MM.1S (cell line): ENCODE results near the gene RBBP5.

Experiments used
- DNase-seq: peaks from one replicate; pipeline ENCODE4 v3.0.0-alpha.2; 2015
- H2AFZ ChIP-seq: fragments of 300-600 bp; sonication (generic); 2 replicates; pipeline ENCODE4 v1.6.0; 2016; ENCODE audit warnings: antibody characterized with exemption, low read length
- H3F3A ChIP-seq: fragments of 300-600 bp; sonication (generic); 2 replicates; pipeline ENCODE4 v1.6.1; 2016; ENCODE audit warnings: mild to moderate bottlenecking, antibody characterized with exemption, low read length, moderate library complexity, mixed read lengths; ENCODE audit not compliant: insufficient read depth
- H3K27ac ChIP-seq: fragments of 300-600 bp; sonication (generic); 2 replicates; pipeline ENCODE4 v1.5.1; 2016; ENCODE audit warnings: mild to moderate bottlenecking, low read length
- H3K27me3 ChIP-seq: fragments of 300-600 bp; sonication (generic); replicated peaks from 2 replicates; pipeline ENCODE4 v1.6.0; 2016; ENCODE audit warnings: low read length; ENCODE audit not compliant: insufficient read depth
- H3K36me3 ChIP-seq: fragments of 300-600 bp; sonication (generic); replicated peaks from 2 replicates; pipeline ENCODE4 v1.6.1; 2016; ENCODE audit warnings: mild to moderate bottlenecking, low read length, mixed read lengths; ENCODE audit not compliant: insufficient read depth
- H3K4me1 ChIP-seq: fragments of 300-600 bp; sonication (generic); 2 replicates; pipeline ENCODE4 v1.6.1; 2016; ENCODE audit warnings: low read length, mixed read lengths
- H3K4me2 ChIP-seq: fragments of 300-600 bp; sonication (generic); 2 replicates; pipeline ENCODE4 v1.6.0; 2016; ENCODE audit warnings: low read depth, low read length
- H3K4me3 ChIP-seq: fragments of 300-600 bp; sonication (generic); 2 replicates; pipeline ENCODE4 v1.5.1; 2016; ENCODE audit warnings: low read length, mixed read lengths
- H3K79me2 ChIP-seq: fragments of 300-600 bp; sonication (generic); 2 replicates; pipeline ENCODE4 v1.6.1; 2016; ENCODE audit warnings: mixed run types, low read length, mixed read lengths
- H3K9ac ChIP-seq: fragments of 300-600 bp; sonication (generic); 2 replicates; pipeline ENCODE4 v1.6.1; 2016; ENCODE audit warnings: low read length, mixed read lengths
- H3K9me2 ChIP-seq: fragments of 300-600 bp; sonication (generic); replicated peaks from 2 replicates; pipeline ENCODE4 v1.6.1; 2016; ENCODE audit warnings: mild to moderate bottlenecking, low read length, mixed read lengths; ENCODE audit not compliant: insufficient read depth
- H3K9me3 ChIP-seq: fragments of 300-600 bp; sonication (generic); replicated peaks from 2 replicates; pipeline ENCODE4 v1.6.1; 2016; ENCODE audit warnings: mild to moderate bottlenecking, low read length, mixed read lengths; ENCODE audit not compliant: insufficient read depth
- H4K20me1 ChIP-seq: fragments of 300-600 bp; sonication (generic); 2 replicates; pipeline ENCODE4 v1.6.1; 2016; ENCODE audit warnings: mild to moderate bottlenecking, low read length, moderate library complexity, mixed read lengths; ENCODE audit not compliant: insufficient read depth
- CTCF ChIP-seq: fragments of 300-600 bp; sonication (generic); IDR thresholded peaks from 2 replicates; pipeline ENCODE4 v1.5.1; 2016; ENCODE audit warnings: antibody characterized with exemption, low read length, mixed read lengths
- EZH2 ChIP-seq: fragments of 300-600 bp; sonication (generic); optimal IDR thresholded peaks from 2 replicates; pipeline ENCODE3; 2017; ENCODE audit warnings: low read depth, mild to moderate bottlenecking, antibody characterized with exemption, low read length, mixed read lengths
- EZH2phosphoT487 ChIP-seq: fragments of 300-600 bp; sonication (generic); IDR thresholded peaks from 2 replicates; pipeline ENCODE4 v1.6.1; 2018; ENCODE audit warnings: antibody characterized with exemption, low read length

RBBP5 gene

GRCh38 chr1:205056188-205056611 lies 65.6 kb downstream of the RBBP5 start:
- no peak overlapping the region for H3K4me2 ChIP-seq
- no peaks in the 10 kb centered on the region for H3K36me3 ChIP-seq
- H4K20me1 ChIP-seq: no peaks in the 10 kb centered on the region
- no peaks in the 10 kb centered on the region for H3K9me3 ChIP-seq
- H3F3A ChIP-seq: no peaks in the 10 kb centered on the region
- no peaks in the 10 kb centered on the region for H3K4me1 ChIP-seq
- H3K9me2 ChIP-seq: no peaks in the 10 kb centered on the region
- H2AFZ ChIP-seq: no peak overlapping the region
- no peak overlapping the region for H3K27ac ChIP-seq
- no peak for TF ChIP-seq EZH2phosphoT487
- TF ChIP-seq EZH2: no peak
- TF ChIP-seq CTCF: no peak
- H3K79me2 ChIP-seq: no peaks in the 10 kb centered on the region
- no peak for DNase-seq
- no peak overlapping the region for H3K9ac ChIP-seq
- no peak overlapping the region for H3K4me3 ChIP-seq
- peaks cover 55% of the 10 kb centered on the region for H3K27me3 ChIP-seq

- H3K9me2 ChIP-seq: no peaks in the 10 kb centered on the region
- TF ChIP-seq CTCF: no peak
- TF ChIP-seq EZH2: no peak
- no peak for TF ChIP-seq EZH2phosphoT487
- no peaks in the 10 kb centered on the region for H4K20me1 ChIP-seq
- no peak for DNase-seq
- H3K79me2 ChIP-seq: no peaks in the 10 kb centered on the region
- H3K36me3 ChIP-seq: no peaks in the 10 kb centered on the region
- H3K9me3 ChIP-seq: no peaks in the 10 kb centered on the region
- H3K4me2 ChIP-seq: no peak overlapping the region
- H3K9ac ChIP-seq: no peak overlapping the region
- no peak overlapping the region for H3K4me3 ChIP-seq
- H2AFZ ChIP-seq: no peak overlapping the region
- H3K27ac ChIP-seq: no peak overlapping the region
- peaks cover 67% of the 10 kb centered on the region for H3K27me3 ChIP-seq
- H3F3A ChIP-seq: no peaks in the 10 kb centered on the region
- no peaks in the 10 kb centered on the region for H3K4me1 ChIP-seq
Measured at GRCh38 chr1:205054013-205054412, 67.8 kb downstream of the RBBP5 start.

- H3K4me2 ChIP-seq: no peak overlapping the region
- no peaks in the 10 kb centered on the region for H4K20me1 ChIP-seq
- no peaks in the 10 kb centered on the region for H3K79me2 ChIP-seq
- peaks cover 69% of the 10 kb centered on the region for H3K27me3 ChIP-seq
- no peaks in the 10 kb centered on the region for H3K9me2 ChIP-seq
- no peak overlapping the region for H3K9ac ChIP-seq
- H3K4me1 ChIP-seq: no peaks in the 10 kb centered on the region
- H3F3A ChIP-seq: no peaks in the 10 kb centered on the region
- no peaks in the 10 kb centered on the region for H3K9me3 ChIP-seq
- H3K36me3 ChIP-seq: no peaks in the 10 kb centered on the region
- DNase-seq: no peak
- no peak overlapping the region for H3K4me3 ChIP-seq
- no peak for TF ChIP-seq CTCF
- no peak overlapping the region for H2AFZ ChIP-seq
- no peak overlapping the region for H3K27ac ChIP-seq
Measured at GRCh38 chr1:205053296-205053695, 68.5 kb downstream of the RBBP5 start.
